ENCODE data around the gene RHOB. TPM values are rescaled to one million over a fixed set of nuclear protein-coding genes. Genes with fewer than 3 reads are reported as not detected.

RHOB gene
- polyA plus RNA-seq, 1 experiment = 45.5 TPM

- ChIA-PET POLR2A (interaction anchor here (0.7 to 3.0 kb wide), 5 partner anchors 9 to 40 kb away, joined by 4 to 25 read pairs (median 6); partner anchors contain the start of gene RHOB), CTCF (interaction anchor here (0.5 to 6.0 kb wide), 40 partner anchors 8 to 455 kb away, joined by 3 to 118 read pairs (median 6); partner anchors contain the start of genes HS1BP3 and RHOB)
- TF ChIP-seq CTCF (IDR thresholded peaks at IDR 0.05; ENCODE audit: low read depth, low read length) = no peak
- Histone ChIP-seq H3K9me3 (ENCODE audit: control insufficient read depth, insufficient read depth, low read length) (peaks cover 5% of the 10 kb centered on the region; the same call in 1 of the 2 replicates), H3K27me3 (ENCODE audit: control insufficient read depth, insufficient read depth, low read length) (peaks cover 2% of the 10 kb centered on the region), H3K4me3 (ENCODE audit: low read depth, low read length) (no peak overlapping the region), H3K27ac (ENCODE audit: low read depth, low read length) (no peak overlapping the region)
- no peak for DNase-seq (ENCODE audit: low read depth, low spot score)
These were observed 36.2 kb upstream of the RHOB start for GRCh38 chr2:20410556-20411277.

GRCh38 chr2:20411361-20411894, 35.4 kb upstream of the RHOB start:
- H3K27ac ChIP-seq (ENCODE audit: low read depth, low read length) = no peak overlapping the region
- ChIA-PET POLR2A (interaction anchor here (1.1 to 3.0 kb wide), 4 partner anchors 13 to 39 kb away, joined by 4 to 25 read pairs (median 12); partner anchors contain the start of gene RHOB), CTCF (interaction anchor here (0.5 to 6.0 kb wide), 45 partner anchors 8 to 456 kb away, joined by 3 to 118 read pairs (median 5); partner anchors contain the start of genes HS1BP3 and RHOB)
- no peaks in the 10 kb centered on the region for H3K27me3 ChIP-seq (ENCODE audit: control insufficient read depth, insufficient read depth, low read length)
- DNase-seq (ENCODE audit: low read depth, low spot score) = peak; percentile 38
- H3K4me3 ChIP-seq (ENCODE audit: low read depth, low read length) = no peak overlapping the region
- H3K9me3 ChIP-seq (ENCODE audit: control insufficient read depth, insufficient read depth, low read length) = peaks cover 5% of the 10 kb centered on the region; the same call in 1 of the 2 replicates
- peak; percentile 88 for TF ChIP-seq CTCF (IDR thresholded peaks at IDR 0.05; ENCODE audit: low read depth, low read length)

- Histone ChIP-seq H3K4me3 (ENCODE audit: low read depth, low read length) (no peak overlapping the region), H3K27ac (ENCODE audit: low read depth, low read length) (no peak overlapping the region), H3K27me3 (ENCODE audit: control insufficient read depth, insufficient read depth, low read length) (no peaks in the 10 kb centered on the region), H3K9me3 (ENCODE audit: control insufficient read depth, insufficient read depth, low read length) (peaks cover 5% of the 10 kb centered on the region; the same call in 1 of the 2 replicates)
- no peak for TF ChIP-seq CTCF (IDR thresholded peaks at IDR 0.05; ENCODE audit: low read depth, low read length)
- no peak for DNase-seq (ENCODE audit: low read depth, low spot score)
- ChIA-PET CTCF (interaction anchor here (0.6 to 6.0 kb wide), 12 partner anchors 9 to 236 kb away, joined by 3 to 118 read pairs (median 10); partner anchors contain the start of gene HS1BP3), POLR2A (interaction anchor here (2.0 kb wide), 1 partner anchor 32 kb away, joined by 5 read pairs; the partner anchor contains the start of gene RHOB)
These were observed 32.1 kb upstream of the RHOB start for GRCh38 chr2:20414806-20415205.

- ChIA-PET POLR2A (interaction anchor here (2.0 kb wide), 1 partner anchor 32 kb away, joined by 5 read pairs; the partner anchor contains the start of gene RHOB), CTCF (interaction anchor here (0.6 to 2.9 kb wide), 2 partner anchors 203 to 227 kb away, joined by 3 to 11 read pairs; no protein-coding TSS in a partner anchor)
- H3K27ac ChIP-seq (ENCODE audit: low read depth, low read length) = no peak overlapping the region
- no peak overlapping the region for H3K4me3 ChIP-seq (ENCODE audit: low read depth, low read length)
- no peaks in the 10 kb centered on the region for H3K27me3 ChIP-seq (ENCODE audit: control insufficient read depth, insufficient read depth, low read length)
- no peaks in the 10 kb centered on the region for H3K9me3 ChIP-seq (ENCODE audit: control insufficient read depth, insufficient read depth, low read length)
- DNase-seq (ENCODE audit: low read depth, low spot score) = no peak
- no peak for TF ChIP-seq CTCF (IDR thresholded peaks at IDR 0.05; ENCODE audit: low read depth, low read length)
These were observed 31.4 kb upstream of the RHOB start for GRCh38 chr2:20415511-20415918.
